ENCODE measurements around the gene TCF7.
A peak's percentile ranks its signal among the peaks of the same experiment; 100 is the strongest.

TCF7 gene

GRCh38 chr5:134113902-134114875 lies at the start of gene TCF7:
Gene TCF7 (plus strand): TSS chr5:134114681. CDS start chr5:134114907, 226 bp downstream.
- DNase-seq: peak; percentile 71 to 76

- DNase-seq: no peak
Measured at GRCh38 chr5:134069553-134069952, 44.9 kb upstream of the TCF7 start.

- DNase-seq: peak; percentile 25 to 37
Measured at GRCh38 chr5:134070725-134071613, 43.5 kb upstream of the TCF7 start.

GRCh38 chr5:134071614-134072207 lies 42.8 kb upstream of the TCF7 start:
- DNase-seq: peak in 1 of 2 experiments; percentile 32

GRCh38 chr5:134072471-134073210 lies 41.8 kb upstream of the TCF7 start:
- DNase-seq: no peak

- no peak for DNase-seq
Measured at GRCh38 chr5:134073404-134073803, 41.1 kb upstream of the TCF7 start.

GRCh38 chr5:134075102-134075501 lies 39.4 kb upstream of the TCF7 start:
- no peak for DNase-seq

GRCh38 chr5:134077926-134078580 lies 36.4 kb upstream of the TCF7 start:
- no peak for DNase-seq

GRCh38 chr5:134079748-134080581 lies 34.5 kb upstream of the TCF7 start:
- DNase-seq: peak; percentile 56 to 77

GRCh38 chr5:134082264-134082992 lies 32.1 kb upstream of the TCF7 start:
- no peak for DNase-seq

- no peak for DNase-seq
Measured at GRCh38 chr5:134083517-134083916, 31.0 kb upstream of the TCF7 start.

GRCh38 chr5:134084022-134084565 lies 30.4 kb upstream of the TCF7 start:
- DNase-seq: no peak

- DNase-seq: no peak
Measured at GRCh38 chr5:134084570-134084969, 29.9 kb upstream of the TCF7 start.

- DNase-seq: no peak
Measured at GRCh38 chr5:134085411-134085810, 29.1 kb upstream of the TCF7 start.

GRCh38 chr5:134086225-134086942 lies 28.1 kb upstream of the TCF7 start:
- no peak for DNase-seq

- DNase-seq: peak; percentile 62 to 86
Measured at GRCh38 chr5:134086943-134087305, 27.6 kb upstream of the TCF7 start.

GRCh38 chr5:134088291-134088690 lies 26.2 kb upstream of the TCF7 start:
- no peak for DNase-seq

GRCh38 chr5:134088994-134089560 lies 25.4 kb upstream of the TCF7 start:
- no peak for DNase-seq

- peak; percentile 39 to 46 for DNase-seq
Measured at GRCh38 chr5:134090522-134090921, 24.0 kb upstream of the TCF7 start.

Data from stimulated activated CD4-positive, alpha-beta T cell treated with anti-CD3 and anti-CD28 coated beads, Interleukin-4, amount 100 ng/mL, for 4 hours (primary cell).